ENCODE data around the gene CFAP221.

GRCh38 chr2:119565481-119565880 lies 21.2 kb downstream of the CFAP221 start:
- TF ChIP-seq CTCF (IDR thresholded peaks at IDR 0.05) (no peak), POLR2A (IDR thresholded peaks at IDR 0.05) (no peak)
